Measurements from ENCODE around the gene LMAN2. TPM values are rescaled to one million over a fixed set of nuclear protein-coding genes. Genes with fewer than 3 reads are reported as not detected.

Gene LMAN2
- polyA plus RNA-seq, 4 donors: 73.6 to 304 (median 158) TPM

- 52 to 60% (median 56%) methylated on average over 4 of the region's 4 CpGs for WGBS, 3 donors
- no peak for FAIRE-seq
- DNase-seq: no peak
- H3K9me3 ChIP-seq (ENCODE audit: control insufficient read depth in 2 of 2, insufficient read depth in 1 of 2, low read depth in 1 of 2, low read length in 1 of 2): no peaks in the 10 kb centered on the region
- no peaks in the 10 kb centered on the region for H3K4me1 ChIP-seq (ENCODE audit: control insufficient read depth in 3 of 3, insufficient read depth in 2 of 3, low read depth in 1 of 3, low read length in 2 of 3)
- H3K36me3 ChIP-seq (ENCODE audit: control insufficient read depth in 3 of 3, insufficient read depth in 2 of 3, low read depth in 1 of 3, low read length in 3 of 3): no peaks in the 10 kb centered on the region
- H3K27me3 ChIP-seq (ENCODE audit: control insufficient read depth in 3 of 3, insufficient read depth in 3 of 3, low read length in 3 of 3): peaks cover 0 to 4% (median 0%) of the 10 kb centered on the region in 3 donors
- no peak within 1 kb of the TSS for H3K4me3 ChIP-seq (ENCODE audit: low read depth in 1 of 3, low read length in 3 of 3)
- no peak within 1 kb of the TSS for H3K27ac ChIP-seq (ENCODE audit: low read depth in 1 of 3, low read length in 2 of 3)
Measured at GRCh38 chr5:177384134-177384533, 32.7 kb upstream of the LMAN2 start, which contains the start of gene SLC34A1. TSS of gene SLC34A1 (plus strand) at chr5:177384434. CDS start at chr5:177385742, 1,308 bp downstream.

- FAIRE-seq (no peak), DNase-seq (no peak)
- peaks cover 0 to 4% (median 0%) of the 10 kb centered on the region in 3 donors for H3K27me3 ChIP-seq (ENCODE audit: control insufficient read depth in 3 of 3, insufficient read depth in 3 of 3, low read length in 3 of 3)
- H3K27ac ChIP-seq (ENCODE audit: low read depth in 1 of 3, low read length in 2 of 3): no peak overlapping the region
- H3K36me3 ChIP-seq (ENCODE audit: control insufficient read depth in 3 of 3, insufficient read depth in 2 of 3, low read depth in 1 of 3, low read length in 3 of 3): no peaks in the 10 kb centered on the region
- WGBS, 3 donors: 88 to 90% (median 88%) methylated on average over 9 of the region's 9 CpGs
- H3K4me3 ChIP-seq (ENCODE audit: low read depth in 1 of 3, low read length in 3 of 3): no peak overlapping the region
- H3K4me1 ChIP-seq (ENCODE audit: control insufficient read depth in 3 of 3, insufficient read depth in 2 of 3, low read depth in 1 of 3, low read length in 2 of 3): peaks cover 0 to 7% (median 0%) of the 10 kb centered on the region in 3 donors
- H3K9me3 ChIP-seq (ENCODE audit: control insufficient read depth in 2 of 2, insufficient read depth in 1 of 2, low read depth in 1 of 2, low read length in 1 of 2): no peaks in the 10 kb centered on the region
Measured at GRCh38 chr5:177383181-177383580, 31.7 kb upstream of the LMAN2 start.

- H3K27me3 ChIP-seq (ENCODE audit: control insufficient read depth in 3 of 3, insufficient read depth in 3 of 3, low read length in 3 of 3): peaks cover 0 to 4% (median 0%) of the 10 kb centered on the region in 3 donors
- no peak for DNase-seq
- no peak overlapping the region for H3K4me3 ChIP-seq (ENCODE audit: low read depth in 1 of 3, low read length in 3 of 3)
- no peak overlapping the region for H3K27ac ChIP-seq (ENCODE audit: low read depth in 1 of 3, low read length in 2 of 3)
- H3K4me1 ChIP-seq (ENCODE audit: control insufficient read depth in 3 of 3, insufficient read depth in 2 of 3, low read depth in 1 of 3, low read length in 2 of 3): peaks cover 0 to 7% (median 0%) of the 10 kb centered on the region in 3 donors
- 25 to 42% (median 33%) methylated on average over 11 of the region's 11 CpGs for whole genome bisulfite sequencing, 3 donors
- H3K9me3 ChIP-seq (ENCODE audit: control insufficient read depth in 2 of 2, insufficient read depth in 1 of 2, low read depth in 1 of 2, low read length in 1 of 2): no peaks in the 10 kb centered on the region
- FAIRE-seq: no peak
- no peaks in the 10 kb centered on the region for H3K36me3 ChIP-seq (ENCODE audit: control insufficient read depth in 3 of 3, insufficient read depth in 2 of 3, low read depth in 1 of 3, low read length in 3 of 3)
Measured at GRCh38 chr5:177382423-177383029, 31.1 kb upstream of the LMAN2 start.

- 88 to 92% (median 91%) methylated on average over 6 of the region's 6 CpGs for WGBS, 3 donors
- H3K4me3 ChIP-seq (ENCODE audit: low read depth in 1 of 3, low read length in 3 of 3): no peak overlapping the region
- H3K36me3 ChIP-seq (ENCODE audit: control insufficient read depth in 3 of 3, insufficient read depth in 2 of 3, low read depth in 1 of 3, low read length in 3 of 3): no peaks in the 10 kb centered on the region
Measured at GRCh38 chr5:177380805-177381126, 29.3 kb upstream of the LMAN2 start.

GRCh38 chr5:177378884-177379883, 27.7 kb upstream of the LMAN2 start:
- FAIRE-seq (no peak), DNase-seq (peak in 1 of 2 donors; percentile 51)
- H3K27ac ChIP-seq (ENCODE audit: low read depth in 1 of 3, low read length in 2 of 3): peak overlapping the region in 1 of 3 donors; percentile 17
- H3K4me1 ChIP-seq (ENCODE audit: control insufficient read depth in 3 of 3, insufficient read depth in 2 of 3, low read depth in 1 of 3, low read length in 2 of 3): peaks cover 0 to 7% (median 0%) of the 10 kb centered on the region in 3 donors
- H3K36me3 ChIP-seq (ENCODE audit: control insufficient read depth in 3 of 3, insufficient read depth in 2 of 3, low read depth in 1 of 3, low read length in 3 of 3): no peaks in the 10 kb centered on the region
- 71 to 77% (median 75%) methylated on average over 15 of the region's 15 CpGs for WGBS, 3 donors
- no peak overlapping the region for H3K4me3 ChIP-seq (ENCODE audit: low read depth in 1 of 3, low read length in 3 of 3)
- no peaks in the 10 kb centered on the region for H3K9me3 ChIP-seq (ENCODE audit: control insufficient read depth in 2 of 2, insufficient read depth in 1 of 2, low read depth in 1 of 2, low read length in 1 of 2)
- H3K27me3 ChIP-seq (ENCODE audit: control insufficient read depth in 3 of 3, insufficient read depth in 3 of 3, low read length in 3 of 3): peaks cover 0 to 4% (median 0%) of the 10 kb centered on the region in 3 donors

More at GRCh38 chr5:177380805-177381126, 29.3 kb upstream of the LMAN2 start:
- FAIRE-seq: no peak
- H3K4me1 ChIP-seq (ENCODE audit: control insufficient read depth in 3 of 3, insufficient read depth in 2 of 3, low read depth in 1 of 3, low read length in 2 of 3): peaks cover 0 to 7% (median 0%) of the 10 kb centered on the region in 3 donors
- H3K27me3 ChIP-seq (ENCODE audit: control insufficient read depth in 3 of 3, insufficient read depth in 3 of 3, low read length in 3 of 3): peaks cover 0 to 4% (median 0%) of the 10 kb centered on the region in 3 donors
- DNase-seq: no peak
- H3K9me3 ChIP-seq (ENCODE audit: control insufficient read depth in 2 of 2, insufficient read depth in 1 of 2, low read depth in 1 of 2, low read length in 1 of 2): no peaks in the 10 kb centered on the region
- H3K27ac ChIP-seq (ENCODE audit: low read depth in 1 of 3, low read length in 2 of 3): no peak overlapping the region

- Histone ChIP-seq H3K9me3 (ENCODE audit: control insufficient read depth in 2 of 2, insufficient read depth in 1 of 2, low read depth in 1 of 2, low read length in 1 of 2) (no peaks in the 10 kb centered on the region), H3K4me1 (ENCODE audit: control insufficient read depth in 3 of 3, insufficient read depth in 2 of 3, low read depth in 1 of 3, low read length in 2 of 3) (peaks cover 0 to 7% (median 0%) of the 10 kb centered on the region in 3 donors), H3K4me3 (ENCODE audit: low read depth in 1 of 3, low read length in 3 of 3) (no peak overlapping the region), H3K27me3 (ENCODE audit: control insufficient read depth in 3 of 3, insufficient read depth in 3 of 3, low read length in 3 of 3) (peaks cover 0 to 4% (median 0%) of the 10 kb centered on the region in 3 donors), H3K27ac (ENCODE audit: low read depth in 1 of 3, low read length in 2 of 3) (peak overlapping the region in 1 of 3 donors; percentile 17), H3K36me3 (ENCODE audit: control insufficient read depth in 3 of 3, insufficient read depth in 2 of 3, low read depth in 1 of 3, low read length in 3 of 3) (peaks cover 0 to 4% (median 0%) of the 10 kb centered on the region in 3 donors)
- DNase-seq (no peak), FAIRE-seq (no peak)
- WGBS, 3 donors: 81 to 90% (median 86%) methylated on average over 8 of the region's 8 CpGs
Measured at GRCh38 chr5:177377851-177378776, 26.6 kb upstream of the LMAN2 start.

GRCh38 chr5:177376107-177376506, 24.6 kb upstream of the LMAN2 start:
- 76 to 85% (median 83%) methylated on average over 11 of the region's 11 CpGs for WGBS, 3 donors
- peaks cover 0 to 14% (median 0%) of the 10 kb centered on the region in 3 donors for H3K36me3 ChIP-seq (ENCODE audit: control insufficient read depth in 3 of 3, insufficient read depth in 2 of 3, low read depth in 1 of 3, low read length in 3 of 3)
- DNase-seq (no peak), FAIRE-seq (no peak)
- H3K9me3 ChIP-seq (ENCODE audit: control insufficient read depth in 2 of 2, insufficient read depth in 1 of 2, low read depth in 1 of 2, low read length in 1 of 2): no peaks in the 10 kb centered on the region
- H3K27me3 ChIP-seq (ENCODE audit: control insufficient read depth in 3 of 3, insufficient read depth in 3 of 3, low read length in 3 of 3): no peaks in the 10 kb centered on the region
- H3K4me1 ChIP-seq (ENCODE audit: control insufficient read depth in 3 of 3, insufficient read depth in 2 of 3, low read depth in 1 of 3, low read length in 2 of 3): peaks cover 0 to 7% (median 0%) of the 10 kb centered on the region in 3 donors
- no peak overlapping the region for H3K27ac ChIP-seq (ENCODE audit: low read depth in 1 of 3, low read length in 2 of 3)
- no peak overlapping the region for H3K4me3 ChIP-seq (ENCODE audit: low read depth in 1 of 3, low read length in 3 of 3)

All from small intestine (tissue), 7 donors.